VCaP (cell line): Measurements from ENCODE around the gene ARHGAP5.

Experiments used
- H3K27ac ChIP-seq: fragments of 450-650 bp; 2 replicates; pipeline ENCODE4 v1.5.1; 2017
- TF ChIP-seq, protein P1 (sequence below): fragments of 450-650 bp; conservative IDR thresholded peaks from 2 replicates; pipeline ENCODE4 v1.5.1; 2017; ENCODE audit warnings: mild to moderate bottlenecking, moderate library complexity

Gene ARHGAP5

DNA sequence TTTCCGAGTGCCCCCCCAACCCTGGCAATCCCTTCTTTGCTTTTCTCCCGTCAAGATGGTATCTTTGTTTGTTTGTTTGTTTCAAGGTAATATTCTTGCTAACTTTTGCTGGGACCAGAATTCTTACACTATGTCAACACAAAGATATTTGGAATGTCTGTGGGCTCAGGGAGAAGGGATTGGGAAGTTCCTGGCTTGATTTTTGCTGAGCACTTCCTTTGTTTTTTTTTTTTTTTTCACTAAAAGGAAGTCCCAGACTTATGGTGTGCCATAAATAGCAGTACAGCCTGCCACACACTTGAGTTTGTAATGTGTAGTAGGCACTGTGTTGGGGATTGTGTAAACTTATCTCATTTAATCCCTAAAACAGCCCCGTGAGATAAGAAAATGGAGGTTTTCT is 113.6 kb downstream of the ARHGAP5 start:
- TF ChIP-seq, protein P1, sequence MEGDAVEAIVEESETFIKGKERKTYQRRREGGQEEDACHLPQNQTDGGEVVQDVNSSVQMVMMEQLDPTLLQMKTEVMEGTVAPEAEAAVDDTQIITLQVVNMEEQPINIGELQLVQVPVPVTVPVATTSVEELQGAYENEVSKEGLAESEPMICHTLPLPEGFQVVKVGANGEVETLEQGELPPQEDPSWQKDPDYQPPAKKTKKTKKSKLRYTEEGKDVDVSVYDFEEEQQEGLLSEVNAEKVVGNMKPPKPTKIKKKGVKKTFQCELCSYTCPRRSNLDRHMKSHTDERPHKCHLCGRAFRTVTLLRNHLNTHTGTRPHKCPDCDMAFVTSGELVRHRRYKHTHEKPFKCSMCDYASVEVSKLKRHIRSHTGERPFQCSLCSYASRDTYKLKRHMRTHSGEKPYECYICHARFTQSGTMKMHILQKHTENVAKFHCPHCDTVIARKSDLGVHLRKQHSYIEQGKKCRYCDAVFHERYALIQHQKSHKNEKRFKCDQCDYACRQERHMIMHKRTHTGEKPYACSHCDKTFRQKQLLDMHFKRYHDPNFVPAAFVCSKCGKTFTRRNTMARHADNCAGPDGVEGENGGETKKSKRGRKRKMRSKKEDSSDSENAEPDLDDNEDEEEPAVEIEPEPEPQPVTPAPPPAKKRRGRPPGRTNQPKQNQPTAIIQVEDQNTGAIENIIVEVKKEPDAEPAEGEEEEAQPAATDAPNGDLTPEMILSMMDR, result no peak
- H3K27ac ChIP-seq, result no peak overlapping the region

DNA sequence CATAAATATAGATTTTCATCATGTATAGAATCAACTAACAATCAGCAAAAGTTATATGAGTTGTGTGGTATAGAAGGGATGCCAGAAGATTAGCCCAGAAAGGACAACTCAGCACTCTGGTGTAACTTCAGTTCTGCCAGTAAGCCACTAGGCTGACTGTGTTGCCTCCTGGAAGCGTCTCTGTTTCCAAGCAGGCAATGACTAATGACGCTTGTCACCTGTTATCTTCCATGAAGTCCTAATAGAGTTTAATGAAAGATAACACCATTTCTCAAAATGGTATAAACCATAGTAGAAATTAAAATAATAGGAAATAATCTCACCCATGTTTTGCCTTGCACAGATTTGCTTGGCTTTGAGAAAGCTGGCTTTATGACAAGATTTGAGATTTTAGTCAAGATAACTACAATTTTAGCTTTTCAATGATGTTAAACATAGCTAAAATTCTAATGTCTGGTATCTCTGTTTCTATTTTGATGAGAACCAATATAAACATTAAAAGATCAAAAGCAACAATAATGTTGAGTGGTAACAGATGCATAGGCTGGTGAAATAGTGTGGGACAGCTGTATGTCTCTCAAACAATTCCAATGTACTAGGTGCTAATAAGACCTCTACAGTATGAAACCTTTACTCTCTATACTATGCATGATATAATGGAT is 115.7 kb downstream of the ARHGAP5 start:
- TF ChIP-seq, protein P1, result no peak
- no peak overlapping the region for H3K27ac ChIP-seq

DNA sequence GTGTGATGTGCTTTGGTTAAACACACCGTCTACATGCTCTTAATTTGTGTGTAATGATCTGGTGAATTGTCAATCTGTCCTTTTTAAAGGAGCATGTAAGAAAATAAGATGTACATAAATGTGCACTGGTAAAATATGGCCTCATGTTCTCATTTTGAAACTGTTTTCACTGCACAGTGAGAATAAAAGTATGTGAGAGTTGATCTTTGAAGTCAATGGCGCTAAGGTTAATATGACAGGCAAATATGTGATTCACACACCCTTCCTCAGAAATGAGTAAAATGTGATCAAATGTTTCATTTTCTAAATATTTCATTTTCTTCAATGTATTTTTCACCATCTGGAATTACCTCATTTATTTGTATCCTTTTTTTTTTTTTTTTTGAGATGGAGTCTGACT is 116.4 kb downstream of the ARHGAP5 start:
- TF ChIP-seq, protein P1, result no peak
- no peak overlapping the region for H3K27ac ChIP-seq

DNA sequence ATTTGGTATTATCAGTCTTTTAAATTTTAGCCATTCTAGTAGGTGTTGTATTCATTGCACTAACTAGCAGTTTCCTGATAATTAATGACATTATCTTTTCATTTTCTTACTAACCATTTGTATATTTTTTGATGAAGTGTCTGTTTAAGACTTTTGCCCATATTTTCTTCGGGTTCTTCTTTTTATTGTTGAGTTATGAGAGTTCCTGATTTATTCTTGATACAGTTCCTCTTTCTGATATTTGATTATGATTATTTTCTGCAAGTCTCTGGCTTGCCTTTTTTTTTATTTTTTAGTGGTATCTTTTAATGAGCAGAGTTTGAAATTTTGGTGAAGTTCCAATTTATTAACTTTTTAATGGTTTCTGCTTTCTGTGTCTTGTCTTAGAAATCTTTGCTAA is 118.5 kb downstream of the ARHGAP5 start:
- TF ChIP-seq, protein P1, result no peak
- H3K27ac ChIP-seq, result no peak overlapping the region

DNA sequence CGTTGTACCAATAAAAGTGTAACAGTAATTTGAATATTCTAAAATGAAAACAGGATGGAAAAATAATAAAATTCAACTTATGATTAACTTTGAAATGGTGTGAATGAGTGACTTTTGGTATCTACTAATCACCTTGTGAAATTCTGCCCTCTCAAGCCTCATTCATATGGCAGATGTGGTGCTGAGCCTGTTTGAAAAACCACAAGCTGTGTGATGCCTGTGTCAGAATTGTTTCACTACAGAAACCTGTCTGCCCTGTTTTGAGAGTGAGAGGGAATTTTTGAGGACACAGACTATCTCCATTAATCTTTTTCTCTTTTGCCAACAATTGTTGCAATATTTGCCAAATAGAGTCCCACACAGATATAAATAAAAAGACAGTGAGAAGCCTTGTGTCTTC is 120.8 kb downstream of the ARHGAP5 start:
- peak overlapping the region; percentile 51 for H3K27ac ChIP-seq
- TF ChIP-seq, protein P1, result no peak

DNA sequence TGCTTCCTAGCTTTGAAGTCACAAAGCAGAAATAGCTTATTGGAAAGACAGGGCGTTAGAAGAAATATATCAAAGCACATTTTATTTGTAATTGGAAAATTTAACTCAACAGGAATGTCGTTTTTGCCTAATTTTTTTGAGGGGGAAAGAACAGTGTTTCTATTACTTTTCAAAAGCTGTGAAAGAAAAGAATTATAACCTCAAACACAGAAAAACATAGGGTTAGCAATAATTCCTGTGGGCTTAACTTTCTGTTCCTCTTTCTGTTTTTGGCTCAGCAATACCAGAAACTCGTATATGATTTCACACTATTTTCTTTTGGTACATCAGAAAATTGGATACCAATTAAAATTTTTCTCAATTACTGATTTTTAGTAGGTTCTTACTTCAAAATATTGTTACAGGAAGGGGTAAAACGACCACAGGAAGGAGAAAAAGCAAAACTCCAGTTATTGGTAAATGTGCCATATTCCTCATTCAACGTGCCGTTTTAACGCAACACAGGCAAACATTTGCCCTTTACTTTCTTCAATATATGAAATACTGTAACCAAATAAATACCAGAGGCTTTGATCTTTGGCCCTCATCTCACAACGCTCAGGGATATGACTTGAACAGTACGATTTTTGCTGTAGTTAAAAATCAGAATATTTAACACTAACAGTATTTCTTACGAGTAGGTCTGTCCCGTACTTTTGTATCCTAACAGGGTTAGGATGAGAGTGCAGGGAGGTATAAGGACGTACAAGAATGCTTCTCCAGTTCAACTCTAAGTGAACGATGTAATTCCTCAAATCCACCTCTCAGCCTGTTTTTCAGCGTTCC is 123.5 kb downstream of the ARHGAP5 start:
- peak overlapping the region; percentile 95 for H3K27ac ChIP-seq
- TF ChIP-seq, protein P1, result no peak

DNA sequence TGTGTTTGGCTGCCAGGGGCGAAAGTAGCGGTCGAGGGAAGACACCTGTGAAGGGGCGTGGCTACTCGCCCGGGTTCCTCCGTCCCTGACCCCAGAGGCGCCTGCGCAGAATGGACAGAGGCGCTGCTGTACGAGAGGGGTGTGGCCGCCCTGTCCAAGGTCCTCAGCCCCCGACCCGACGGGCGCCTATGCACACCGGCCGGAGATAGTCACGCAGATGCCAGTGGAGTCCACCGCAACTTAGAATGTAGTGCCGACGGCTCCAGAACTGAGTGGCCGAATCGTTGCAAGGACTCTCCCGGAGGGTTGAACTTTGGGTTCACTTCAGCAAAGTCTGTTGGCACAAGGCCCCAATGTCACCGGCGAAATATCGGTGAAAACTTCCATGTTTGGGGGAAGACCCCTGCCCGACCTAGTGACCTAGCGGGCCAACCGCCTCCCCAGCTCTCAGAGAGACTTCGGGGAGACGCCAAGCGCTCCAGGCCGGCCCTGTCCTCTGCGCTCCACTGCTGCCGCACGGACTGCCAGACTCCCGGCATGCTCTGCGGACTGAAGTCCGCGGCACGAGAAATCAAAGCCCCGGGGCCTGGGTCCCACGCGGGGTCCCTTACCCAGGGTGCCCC is 124.2 kb downstream of the ARHGAP5 start:
- TF ChIP-seq, protein P1, result no peak
- peak overlapping the region; percentile 95 for H3K27ac ChIP-seq
